GM18868 (cell line): ENCODE data around the gene PLA2G4A.
"Not testable (repeated sequence)": the region's sequence is repeated elsewhere in the genome, so short reads cannot be mapped to it uniquely, and the experiment has no call there.

Experiments
- ATAC-seq: cut with Tn5 transposase; IDR thresholded peaks from one replicate; pipeline ENCODE4 v1.9.1; 2021; ENCODE audit warnings: mild to moderate bottlenecking, moderate library complexity; ENCODE audit not compliant: unreplicated experiment

PLA2G4A gene

GRCh38 chr1:186917106-186917786, 88.5 kb downstream of the PLA2G4A start:
- ATAC-seq, result not testable (repeated sequence)

- ATAC-seq, result peak; percentile 84
These were observed 92.6 kb downstream of the PLA2G4A start for GRCh38 chr1:186921386-186921785.

- ATAC-seq, result not testable (repeated sequence)
These were observed 94.1 kb downstream of the PLA2G4A start for GRCh38 chr1:186922814-186923213.

GRCh38 chr1:186923486-186923885, 94.7 kb downstream of the PLA2G4A start:
- no peak for ATAC-seq

DNA sequence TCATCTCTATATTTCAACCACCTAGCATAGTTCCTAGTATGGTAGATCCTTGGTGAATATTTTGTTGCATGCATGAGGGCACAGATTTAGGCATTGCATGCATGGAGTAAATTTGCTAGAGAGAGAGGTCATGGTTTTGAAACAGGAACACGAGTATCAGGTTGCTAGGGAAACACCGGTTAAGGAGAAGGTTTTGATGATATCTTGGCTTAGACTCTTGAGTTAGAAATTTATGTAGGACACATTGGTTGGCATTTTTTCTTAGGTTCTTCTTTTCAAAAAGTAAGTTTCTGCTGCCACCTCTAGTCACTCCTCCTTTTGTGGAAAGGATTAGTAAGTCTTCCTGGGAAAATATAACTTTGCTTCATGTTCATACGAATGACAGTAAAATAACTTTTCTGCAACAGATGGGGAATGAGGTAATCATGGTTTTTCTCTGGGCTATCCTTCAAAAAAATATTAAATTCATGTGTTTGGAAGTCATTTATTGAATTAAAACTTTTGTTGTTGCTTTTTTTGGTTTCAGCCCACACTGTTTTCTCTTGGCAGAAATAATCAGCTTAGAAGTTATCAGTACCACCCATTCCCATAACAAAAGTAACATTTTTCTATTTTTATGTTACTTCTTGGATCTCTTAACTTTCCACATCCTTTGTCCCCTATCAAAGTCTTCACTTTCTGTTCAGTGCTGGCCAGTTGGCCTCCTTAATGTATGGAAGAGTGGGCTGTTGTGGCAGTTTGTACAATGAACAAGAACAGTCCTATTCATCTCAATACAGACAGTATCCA, 97.3 kb downstream of the PLA2G4A start:
- no peak for ATAC-seq

GRCh38 chr1:186927884-186928283, 99.1 kb downstream of the PLA2G4A start:
- no peak for ATAC-seq

- no peak for ATAC-seq
These were observed 101.5 kb downstream of the PLA2G4A start for GRCh38 chr1:186930238-186930637.

DNA sequence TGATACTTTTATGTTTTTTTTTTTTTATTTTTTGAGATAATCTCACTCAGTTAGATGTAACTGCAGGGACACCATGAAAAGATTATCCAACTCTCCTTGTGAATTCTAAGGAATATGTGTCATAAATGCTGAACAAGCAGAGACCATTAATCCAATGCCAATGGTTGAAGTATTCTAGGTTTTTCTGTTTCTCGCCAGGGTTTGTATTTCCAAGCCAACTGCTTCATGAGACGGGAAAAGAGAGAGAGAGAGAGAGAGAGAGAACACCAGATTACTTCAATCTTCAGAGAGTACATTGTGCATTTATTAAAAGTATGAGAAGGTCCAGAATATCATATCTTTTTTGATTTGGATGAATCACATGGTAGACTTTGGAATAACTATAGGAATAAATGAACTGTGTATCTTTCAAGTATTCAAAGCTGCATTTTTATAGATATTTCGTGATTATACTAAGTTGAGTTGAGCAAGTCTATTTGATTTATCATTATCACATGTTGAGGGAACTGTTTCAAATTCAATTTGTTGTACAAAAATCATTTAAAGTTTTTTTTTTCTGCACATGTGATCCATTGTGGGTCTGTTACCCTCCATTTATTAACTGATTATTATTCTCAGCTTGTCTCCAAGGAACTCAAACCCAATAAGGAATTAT, 108.4 kb downstream of the PLA2G4A start:
- ATAC-seq, result no peak

DNA sequence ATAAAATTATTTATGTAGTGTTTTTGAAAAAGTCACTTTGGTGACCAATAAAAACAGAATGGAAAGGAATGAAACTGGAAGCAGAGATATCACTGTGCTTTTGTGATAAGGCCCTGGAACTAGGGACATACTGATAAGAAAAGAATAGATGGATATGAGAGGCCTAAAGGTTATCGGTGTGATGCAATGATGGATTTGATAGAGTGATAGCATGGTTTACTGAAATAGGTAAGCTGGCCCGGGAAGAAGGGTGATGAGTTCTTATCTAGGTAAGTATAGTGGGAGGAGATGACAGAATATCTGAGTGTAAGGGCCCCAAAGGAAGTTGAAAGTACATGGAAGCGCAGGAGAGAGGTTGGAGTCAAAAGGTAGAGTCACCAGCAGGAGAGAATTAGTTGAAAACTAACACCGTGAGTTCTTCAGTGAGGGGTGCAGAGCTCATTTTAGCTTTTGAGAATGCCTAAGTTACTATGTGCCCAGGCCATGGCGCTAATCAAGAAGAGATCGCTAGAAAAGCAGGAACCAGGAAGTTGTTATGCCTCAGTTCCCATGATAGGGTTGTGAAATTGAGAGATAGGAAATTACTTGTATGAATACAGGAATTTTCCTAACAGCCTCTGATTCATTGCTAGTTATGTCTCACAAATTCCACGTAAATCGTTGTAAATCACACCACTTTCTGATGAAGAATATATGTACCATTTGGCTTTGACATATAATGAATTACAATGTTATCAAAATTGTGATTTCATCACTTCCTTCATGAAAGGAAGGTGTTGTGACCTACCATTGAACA, 115.3 kb downstream of the PLA2G4A start:
- ATAC-seq, result no peak

- ATAC-seq, result no peak
These were observed 116.4 kb downstream of the PLA2G4A start for GRCh38 chr1:186945146-186945545.

GRCh38 chr1:186948535-186948934, 119.8 kb downstream of the PLA2G4A start:
- no peak for ATAC-seq

GRCh38 chr1:186949173-186949572, 120.4 kb downstream of the PLA2G4A start:
- no peak for ATAC-seq

GRCh38 chr1:186950547-186950946, 121.8 kb downstream of the PLA2G4A start:
- ATAC-seq, result no peak

- no peak for ATAC-seq
These were observed 125.1 kb downstream of the PLA2G4A start for GRCh38 chr1:186953876-186954275.

GRCh38 chr1:186957314-186957713, 128.6 kb downstream of the PLA2G4A start:
- no peak for ATAC-seq

DNA sequence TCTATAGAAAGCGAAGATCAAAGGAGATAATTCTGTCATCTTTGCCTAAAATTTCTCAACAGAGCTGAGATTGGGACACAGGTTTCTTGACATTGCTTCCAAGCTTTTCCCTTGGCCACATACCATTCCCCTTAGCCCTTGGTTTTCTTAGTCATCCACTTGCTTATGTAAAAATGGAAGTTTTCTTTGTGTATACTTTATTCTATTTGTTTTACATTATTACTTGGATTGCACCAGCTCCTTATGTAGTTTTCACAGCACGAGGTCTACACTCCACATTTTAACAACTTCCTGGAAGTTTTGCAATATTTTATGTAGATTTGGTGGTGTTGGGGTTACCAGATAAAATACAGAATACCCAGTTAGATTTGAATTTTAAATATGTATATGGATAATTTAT, 129.8 kb downstream of the PLA2G4A start:
- ATAC-seq, result no peak

- ATAC-seq, result no peak
These were observed 132.1 kb downstream of the PLA2G4A start for GRCh38 chr1:186960861-186961260.

DNA sequence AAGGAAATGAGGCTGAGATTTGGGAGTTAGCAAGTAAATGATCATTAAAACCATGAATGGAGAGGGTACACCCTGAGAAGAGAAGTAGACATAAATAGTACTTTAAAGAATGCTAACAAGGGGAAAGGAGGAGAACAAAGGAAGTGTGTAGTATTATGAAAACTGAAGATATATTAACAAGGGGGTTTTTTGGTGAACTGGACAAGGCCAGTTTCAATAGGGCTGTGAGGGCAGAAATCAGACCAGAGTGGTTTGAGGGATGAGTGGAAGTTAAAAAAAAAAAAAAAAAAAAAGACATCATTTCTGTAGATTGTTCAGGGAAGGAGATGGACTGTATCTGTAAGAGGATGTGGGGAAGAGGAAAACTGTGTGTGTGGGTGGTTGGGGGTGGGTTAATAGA, 137.1 kb downstream of the PLA2G4A start:
- ATAC-seq, result no peak

DNA sequence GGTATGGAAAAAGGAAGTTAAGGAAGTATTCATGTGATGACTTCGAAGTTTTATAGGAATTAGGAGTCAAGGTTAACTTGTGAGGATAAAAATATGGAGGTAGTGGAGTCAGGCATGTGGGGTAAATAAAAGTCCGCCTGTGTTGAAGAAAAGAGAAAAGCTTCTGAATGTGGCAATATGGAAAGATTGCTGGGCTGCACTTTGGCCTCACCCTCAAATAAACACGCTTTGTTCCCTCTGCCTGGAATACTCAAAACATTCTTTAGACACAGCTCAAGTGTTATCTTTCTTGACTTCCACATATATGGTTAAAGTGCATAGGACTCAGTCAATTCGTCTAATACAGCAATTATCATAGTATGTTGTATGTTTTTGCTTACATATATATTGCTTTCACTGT, 137.7 kb downstream of the PLA2G4A start:
- no peak for ATAC-seq

- ATAC-seq, result no peak
These were observed 139.1 kb downstream of the PLA2G4A start for GRCh38 chr1:186967656-186968394.
